Measurements from ENCODE around the gene MTM1.

- TF ChIP-seq, protein P1, sequence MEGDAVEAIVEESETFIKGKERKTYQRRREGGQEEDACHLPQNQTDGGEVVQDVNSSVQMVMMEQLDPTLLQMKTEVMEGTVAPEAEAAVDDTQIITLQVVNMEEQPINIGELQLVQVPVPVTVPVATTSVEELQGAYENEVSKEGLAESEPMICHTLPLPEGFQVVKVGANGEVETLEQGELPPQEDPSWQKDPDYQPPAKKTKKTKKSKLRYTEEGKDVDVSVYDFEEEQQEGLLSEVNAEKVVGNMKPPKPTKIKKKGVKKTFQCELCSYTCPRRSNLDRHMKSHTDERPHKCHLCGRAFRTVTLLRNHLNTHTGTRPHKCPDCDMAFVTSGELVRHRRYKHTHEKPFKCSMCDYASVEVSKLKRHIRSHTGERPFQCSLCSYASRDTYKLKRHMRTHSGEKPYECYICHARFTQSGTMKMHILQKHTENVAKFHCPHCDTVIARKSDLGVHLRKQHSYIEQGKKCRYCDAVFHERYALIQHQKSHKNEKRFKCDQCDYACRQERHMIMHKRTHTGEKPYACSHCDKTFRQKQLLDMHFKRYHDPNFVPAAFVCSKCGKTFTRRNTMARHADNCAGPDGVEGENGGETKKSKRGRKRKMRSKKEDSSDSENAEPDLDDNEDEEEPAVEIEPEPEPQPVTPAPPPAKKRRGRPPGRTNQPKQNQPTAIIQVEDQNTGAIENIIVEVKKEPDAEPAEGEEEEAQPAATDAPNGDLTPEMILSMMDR (IDR thresholded peaks at IDR 0.05) = no peak
- TF ChIP-seq POLR2A (IDR thresholded peaks at IDR 0.05) = no peak
- TF ChIP-seq POLR2AphosphoS5 (IDR thresholded peaks at IDR 0.05) = no peak
Measured at GRCh38 chrX:150680974-150681373, 112.6 kb downstream of the MTM1 start.
